K562 (cell line): ENCODE results near the gene RER1.

ENCODE experiments used
- COPS2 ChIP-seq: fragments of 450-650 bp; conservative IDR thresholded peaks from 2 replicates; pipeline ENCODE4 v1.6.1; 2016; ENCODE audit warnings: mild to moderate bottlenecking, moderate library complexity
- HDAC1 ChIP-seq, 2 experiments: fragments of 450-650 bp; IDR thresholded peaks; 2 replicates each; pipeline ENCODE4 v1.6.1; 2016 to 2017; ENCODE audit warnings: inconsistent platforms in 1 of 2, mild to moderate bottlenecking in 1 of 2, moderate library complexity in 1 of 2
- HDAC6 ChIP-seq: IDR thresholded peaks from 2 replicates; pipeline ENCODE4 v1.6.1; 2012; ENCODE audit warnings: low read depth, mild to moderate bottlenecking, control low read depth, inconsistent platforms, low read length, moderate library complexity
- NCOA4 ChIP-seq: fragments of 450-650 bp; IDR thresholded peaks from 2 replicates; pipeline ENCODE4 v1.6.1; 2018; ENCODE audit warnings: mild to moderate bottlenecking; ENCODE audit not compliant: partially characterized antibody
- POLR2A ChIP-seq: fragments of 450-650 bp; conservative IDR thresholded peaks from 2 replicates; pipeline ENCODE4 v1.6.1; 2016
- TAF1 ChIP-seq: IDR thresholded peaks from 2 replicates; pipeline ENCODE4 v1.6.1; 2011; ENCODE audit warnings: mild to moderate bottlenecking, low read length, moderate library complexity; ENCODE audit not compliant: insufficient read depth, control insufficient read depth, severe bottlenecking; ENCODE audit errors: extremely low read depth
- ZNF239 ChIP-seq: fragments of 250-450 bp; sonication (Bioruptor Pico); IDR thresholded peaks from 2 replicates; pipeline ENCODE4 v1.4.0; 2020; ENCODE audit warnings: mild to moderate bottlenecking
- TF ChIP-seq, protein P1 (sequence below): fragments of 250-450 bp; sonication (Bioruptor Pico); IDR thresholded peaks from 2 replicates; pipeline ENCODE4 v1.5.0; 2020; ENCODE audit warnings: mild to moderate bottlenecking, borderline replicate concordance
- TF ChIP-seq, protein P2 (sequence below): sonication (generic); formaldehyde crosslinking; IDR thresholded peaks from 2 replicates; pipeline ENCODE4 v1.9.0; 2022; ENCODE audit warnings: mild to moderate bottlenecking, missing genetic modification reagents
- TF ChIP-seq, protein P3 (sequence below): fragments of 450-650 bp; IDR thresholded peaks from 2 replicates; pipeline ENCODE4 v1.6.1; 2016; ENCODE audit warnings: antibody characterized with exemption
- TF ChIP-seq, protein P4 (sequence below), 3 experiments: IDR thresholded peaks in 2 of 3; conservative IDR thresholded peaks in 1 of 3; 2 replicates each; pipeline ENCODE4 v1.5.1; 2011 to 2012; ENCODE audit warnings: low read length in 3 of 3, mild to moderate bottlenecking in 3 of 3, control low read depth in 2 of 3, improper control_type of control experiment in 1 of 3, inconsistent platforms in 1 of 3, low read depth in 1 of 3, mixed read lengths in 1 of 3, moderate library complexity in 1 of 3; ENCODE audit not compliant: insufficient read depth in 2 of 3
- TF ChIP-seq, protein P5 (sequence below): sonication (generic); IDR thresholded peaks from 2 replicates; pipeline ENCODE4 v1.6.1; 2016
- TF ChIP-seq, protein P6 (sequence below), 2 experiments: fragments of 450-650 bp in 1 of 2; sonication (generic) in 1 of 2; formaldehyde crosslinking in 1 of 2; IDR thresholded peaks in 1 of 2; conservative IDR thresholded peaks in 1 of 2; 2 replicates each; pipeline versions ENCODE4 v1.6.1 to v1.8.1; 2016 to 2023; ENCODE audit warnings: mild to moderate bottlenecking in 2 of 2, moderate library complexity in 2 of 2, inconsistent platforms in 1 of 2, missing genetic modification reagents in 1 of 2
- TF ChIP-seq, protein P7 (sequence below): fragments of 250-450 bp; sonication (Bioruptor Pico); IDR thresholded peaks from 2 replicates; pipeline ENCODE4 v1.8.0; 2022; ENCODE audit warnings: moderate library complexity, mild to moderate bottlenecking, inconsistent platforms

DNA sequence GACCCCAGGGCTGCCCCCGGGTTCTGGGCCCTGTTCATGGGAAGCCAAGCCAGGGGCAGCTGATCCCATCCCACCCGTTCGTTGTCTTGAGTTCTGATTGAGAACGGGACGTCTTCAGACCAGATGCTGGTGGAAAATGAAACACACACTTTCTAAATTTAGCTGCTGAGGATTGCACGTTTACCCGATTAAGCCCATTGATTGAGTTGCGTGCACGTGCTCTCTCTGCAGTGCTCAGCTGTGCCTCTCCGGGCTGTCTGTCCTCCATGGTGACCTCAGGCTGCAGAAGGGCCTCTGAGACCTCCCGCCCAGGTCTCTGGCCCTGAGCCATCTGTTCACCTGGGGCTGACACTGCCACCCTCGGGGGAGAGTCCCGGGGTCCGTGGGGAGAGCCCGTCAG, 47.7 kb downstream of the RER1 start:
- TF ChIP-seq NCOA4 (no peak), POLR2A (no peak), HDAC1 (IDR thresholded peaks at IDR 0.05) (no peak), COPS2 (no peak), ZNF239 (CRISPR knock-in tag) (no peak), HDAC6 (no peak), TAF1 (no peak)
- TF ChIP-seq, protein P1, sequence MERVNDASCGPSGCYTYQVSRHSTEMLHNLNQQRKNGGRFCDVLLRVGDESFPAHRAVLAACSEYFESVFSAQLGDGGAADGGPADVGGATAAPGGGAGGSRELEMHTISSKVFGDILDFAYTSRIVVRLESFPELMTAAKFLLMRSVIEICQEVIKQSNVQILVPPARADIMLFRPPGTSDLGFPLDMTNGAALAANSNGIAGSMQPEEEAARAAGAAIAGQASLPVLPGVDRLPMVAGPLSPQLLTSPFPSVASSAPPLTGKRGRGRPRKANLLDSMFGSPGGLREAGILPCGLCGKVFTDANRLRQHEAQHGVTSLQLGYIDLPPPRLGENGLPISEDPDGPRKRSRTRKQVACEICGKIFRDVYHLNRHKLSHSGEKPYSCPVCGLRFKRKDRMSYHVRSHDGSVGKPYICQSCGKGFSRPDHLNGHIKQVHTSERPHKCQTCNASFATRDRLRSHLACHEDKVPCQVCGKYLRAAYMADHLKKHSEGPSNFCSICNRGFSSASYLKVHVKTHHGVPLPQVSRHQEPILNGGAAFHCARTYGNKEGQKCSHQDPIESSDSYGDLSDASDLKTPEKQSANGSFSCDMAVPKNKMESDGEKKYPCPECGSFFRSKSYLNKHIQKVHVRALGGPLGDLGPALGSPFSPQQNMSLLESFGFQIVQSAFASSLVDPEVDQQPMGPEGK (CRISPR knock-in tag): no peak
- TF ChIP-seq, protein P2, sequence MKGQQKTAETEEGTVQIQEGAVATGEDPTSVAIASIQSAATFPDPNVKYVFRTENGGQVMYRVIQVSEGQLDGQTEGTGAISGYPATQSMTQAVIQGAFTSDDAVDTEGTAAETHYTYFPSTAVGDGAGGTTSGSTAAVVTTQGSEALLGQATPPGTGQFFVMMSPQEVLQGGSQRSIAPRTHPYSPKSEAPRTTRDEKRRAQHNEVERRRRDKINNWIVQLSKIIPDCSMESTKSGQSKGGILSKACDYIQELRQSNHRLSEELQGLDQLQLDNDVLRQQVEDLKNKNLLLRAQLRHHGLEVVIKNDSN (CRISPR knock-in tag): no peak
- TF ChIP-seq, protein P3, sequence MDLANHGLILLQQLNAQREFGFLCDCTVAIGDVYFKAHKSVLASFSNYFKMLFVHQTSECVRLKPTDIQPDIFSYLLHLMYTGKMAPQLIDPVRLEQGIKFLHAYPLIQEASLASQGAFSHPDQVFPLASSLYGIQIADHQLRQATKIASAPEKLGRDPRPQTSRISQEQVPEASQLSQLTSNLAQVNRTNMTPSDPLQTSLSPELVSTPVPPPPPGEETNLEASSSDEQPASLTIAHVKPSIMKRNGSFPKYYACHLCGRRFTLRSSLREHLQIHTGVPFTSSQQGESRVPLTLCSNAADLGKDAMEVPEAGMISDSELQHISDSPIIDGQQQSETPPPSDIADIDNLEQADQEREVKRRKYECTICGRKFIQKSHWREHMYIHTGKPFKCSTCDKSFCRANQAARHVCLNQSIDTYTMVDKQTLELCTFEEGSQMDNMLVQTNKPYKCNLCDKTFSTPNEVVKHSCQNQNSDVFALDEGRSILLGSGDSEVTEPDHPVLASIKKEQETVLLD: no peak
- TF ChIP-seq, protein P4, sequence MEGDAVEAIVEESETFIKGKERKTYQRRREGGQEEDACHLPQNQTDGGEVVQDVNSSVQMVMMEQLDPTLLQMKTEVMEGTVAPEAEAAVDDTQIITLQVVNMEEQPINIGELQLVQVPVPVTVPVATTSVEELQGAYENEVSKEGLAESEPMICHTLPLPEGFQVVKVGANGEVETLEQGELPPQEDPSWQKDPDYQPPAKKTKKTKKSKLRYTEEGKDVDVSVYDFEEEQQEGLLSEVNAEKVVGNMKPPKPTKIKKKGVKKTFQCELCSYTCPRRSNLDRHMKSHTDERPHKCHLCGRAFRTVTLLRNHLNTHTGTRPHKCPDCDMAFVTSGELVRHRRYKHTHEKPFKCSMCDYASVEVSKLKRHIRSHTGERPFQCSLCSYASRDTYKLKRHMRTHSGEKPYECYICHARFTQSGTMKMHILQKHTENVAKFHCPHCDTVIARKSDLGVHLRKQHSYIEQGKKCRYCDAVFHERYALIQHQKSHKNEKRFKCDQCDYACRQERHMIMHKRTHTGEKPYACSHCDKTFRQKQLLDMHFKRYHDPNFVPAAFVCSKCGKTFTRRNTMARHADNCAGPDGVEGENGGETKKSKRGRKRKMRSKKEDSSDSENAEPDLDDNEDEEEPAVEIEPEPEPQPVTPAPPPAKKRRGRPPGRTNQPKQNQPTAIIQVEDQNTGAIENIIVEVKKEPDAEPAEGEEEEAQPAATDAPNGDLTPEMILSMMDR (IDR thresholded peaks at IDR 0.05 in 2 of 3, conservative IDR thresholded peaks at IDR 0.05 in 1 of 3; ENCODE audit: insufficient read depth in 2 of 3, low read depth in 1 of 3, low read length in 3 of 3): no peak
- TF ChIP-seq, protein P5, sequence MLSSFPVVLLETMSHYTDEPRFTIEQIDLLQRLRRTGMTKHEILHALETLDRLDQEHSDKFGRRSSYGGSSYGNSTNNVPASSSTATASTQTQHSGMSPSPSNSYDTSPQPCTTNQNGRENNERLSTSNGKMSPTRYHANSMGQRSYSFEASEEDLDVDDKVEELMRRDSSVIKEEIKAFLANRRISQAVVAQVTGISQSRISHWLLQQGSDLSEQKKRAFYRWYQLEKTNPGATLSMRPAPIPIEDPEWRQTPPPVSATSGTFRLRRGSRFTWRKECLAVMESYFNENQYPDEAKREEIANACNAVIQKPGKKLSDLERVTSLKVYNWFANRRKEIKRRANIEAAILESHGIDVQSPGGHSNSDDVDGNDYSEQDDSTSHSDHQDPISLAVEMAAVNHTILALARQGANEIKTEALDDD: no peak
- TF ChIP-seq, protein P6, sequence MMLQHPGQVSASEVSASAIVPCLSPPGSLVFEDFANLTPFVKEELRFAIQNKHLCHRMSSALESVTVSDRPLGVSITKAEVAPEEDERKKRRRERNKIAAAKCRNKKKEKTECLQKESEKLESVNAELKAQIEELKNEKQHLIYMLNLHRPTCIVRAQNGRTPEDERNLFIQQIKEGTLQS (IDR thresholded peaks at IDR 0.05): no peak
- TF ChIP-seq, protein P6 (CRISPR knock-in tag; conservative IDR thresholded peaks at IDR 0.05): no peak
- TF ChIP-seq, protein P7, sequence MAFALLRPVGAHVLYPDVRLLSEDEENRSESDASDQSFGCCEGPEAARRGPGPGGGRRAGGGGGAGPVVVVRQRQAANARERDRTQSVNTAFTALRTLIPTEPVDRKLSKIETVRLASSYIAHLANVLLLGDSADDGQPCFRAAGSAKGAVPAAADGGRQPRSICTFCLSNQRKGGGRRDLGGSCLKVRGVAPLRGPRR (CRISPR knock-in tag): no peak
